ENCODE data around the gene VEGFC.

- TF ChIP-seq SIN3A (IDR thresholded peaks at IDR 0.05; ENCODE audit: low read depth, low read length) (no peak), POLR2A (IDR thresholded peaks at IDR 0.05; ENCODE audit: low read depth, low read length) (no peak), CTCF (IDR thresholded peaks at IDR 0.05 in 2 of 3, conservative IDR thresholded peaks at IDR 0.05 in 1 of 3; ENCODE audit: control insufficient read depth in 2 of 3, extremely low read depth in 1 of 3, insufficient read depth in 1 of 3, low read depth in 3 of 3, low read length in 3 of 3) (no peak)
- TF ChIP-seq, protein P1, sequence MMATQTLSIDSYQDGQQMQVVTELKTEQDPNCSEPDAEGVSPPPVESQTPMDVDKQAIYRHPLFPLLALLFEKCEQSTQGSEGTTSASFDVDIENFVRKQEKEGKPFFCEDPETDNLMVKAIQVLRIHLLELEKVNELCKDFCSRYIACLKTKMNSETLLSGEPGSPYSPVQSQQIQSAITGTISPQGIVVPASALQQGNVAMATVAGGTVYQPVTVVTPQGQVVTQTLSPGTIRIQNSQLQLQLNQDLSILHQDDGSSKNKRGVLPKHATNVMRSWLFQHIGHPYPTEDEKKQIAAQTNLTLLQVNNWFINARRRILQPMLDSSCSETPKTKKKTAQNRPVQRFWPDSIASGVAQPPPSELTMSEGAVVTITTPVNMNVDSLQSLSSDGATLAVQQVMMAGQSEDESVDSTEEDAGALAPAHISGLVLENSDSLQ (IDR thresholded peaks at IDR 0.05), result no peak
- TF ChIP-seq, protein P2, sequence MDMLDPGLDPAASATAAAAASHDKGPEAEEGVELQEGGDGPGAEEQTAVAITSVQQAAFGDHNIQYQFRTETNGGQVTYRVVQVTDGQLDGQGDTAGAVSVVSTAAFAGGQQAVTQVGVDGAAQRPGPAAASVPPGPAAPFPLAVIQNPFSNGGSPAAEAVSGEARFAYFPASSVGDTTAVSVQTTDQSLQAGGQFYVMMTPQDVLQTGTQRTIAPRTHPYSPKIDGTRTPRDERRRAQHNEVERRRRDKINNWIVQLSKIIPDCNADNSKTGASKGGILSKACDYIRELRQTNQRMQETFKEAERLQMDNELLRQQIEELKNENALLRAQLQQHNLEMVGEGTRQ (IDR thresholded peaks at IDR 0.05; ENCODE audit: borderline replicate concordance, low read depth, low read length), result no peak
Measured at GRCh38 chr4:176660561-176660960, 132.2 kb downstream of the VEGFC start.
